Cardiac muscle cell (in vitro differentiated cells and primary cell): ENCODE data around the gene FITM1. TPM values are rescaled to one million over a fixed set of nuclear protein-coding genes. Genes with fewer than 3 reads are reported as not detected.

ENCODE experiments used
- DNase-seq, 2 donors: peaks; one replicate each; pipeline versions ENCODE4 v3.0.0 to v3.0.0-alpha.2; 2010 to 2017; ENCODE audit warnings: low read depth in 1 of 2, low spot score in 1 of 2
- H3K27ac ChIP-seq: fragments of 200-600 bp; sonication (generic); 2 replicates; pipeline ENCODE4 v1.5.1; 2016
- H3K27me3 ChIP-seq: fragments of 200-600 bp; sonication (generic); 2 replicates; pipeline ENCODE4 v1.6.0; 2016; ENCODE audit warnings: control low read depth
- H3K36me3 ChIP-seq: fragments of 200-600 bp; sonication (generic); 2 replicates; pipeline ENCODE4 v1.5.1; 2016; ENCODE audit warnings: control low read depth
- H3K4me1 ChIP-seq: fragments of 200-600 bp; sonication (generic); 2 replicates; pipeline ENCODE4 v1.8.1; 2017; ENCODE audit warnings: low read depth, mild to moderate bottlenecking, mixed run types
- H3K4me3 ChIP-seq: fragments of 200-600 bp; sonication (generic); 2 replicates; pipeline ENCODE4 v1.5.1; 2016; ENCODE audit warnings: mild to moderate bottlenecking
- H3K9me3 ChIP-seq: fragments of 200-600 bp; sonication (generic); 2 replicates; pipeline ENCODE4 v1.5.1; 2017; ENCODE audit warnings: low read depth, mild to moderate bottlenecking, control low read depth
- polyA plus RNA-seq: library from polyadenylated mRNA; unstranded; fragments of >200 nt; fragmentation: Nextera tagmentation; extraction: Ambion mirVana; gene quantifications from 2 replicates; pipeline ENCODE4 v1.2.1, GENCODE V29; 2016
- total RNA-seq: library from RNA; depleted of rRNA; stranded (reverse); fragments of >200 nt; gene quantifications from 2 replicates; pipeline ENCODE4 v1.2.3, GENCODE V29; 2016
- TF ChIP-seq, protein P1 (sequence below): IDR thresholded peaks from 2 replicates; pipeline ENCODE4 v1.5.1; 2012; ENCODE audit warnings: low read depth, mild to moderate bottlenecking, low read length

Gene FITM1
- total and polyA plus RNA-seq, 2 experiments from 2014 or later: 124 to 209 TPM

DNA sequence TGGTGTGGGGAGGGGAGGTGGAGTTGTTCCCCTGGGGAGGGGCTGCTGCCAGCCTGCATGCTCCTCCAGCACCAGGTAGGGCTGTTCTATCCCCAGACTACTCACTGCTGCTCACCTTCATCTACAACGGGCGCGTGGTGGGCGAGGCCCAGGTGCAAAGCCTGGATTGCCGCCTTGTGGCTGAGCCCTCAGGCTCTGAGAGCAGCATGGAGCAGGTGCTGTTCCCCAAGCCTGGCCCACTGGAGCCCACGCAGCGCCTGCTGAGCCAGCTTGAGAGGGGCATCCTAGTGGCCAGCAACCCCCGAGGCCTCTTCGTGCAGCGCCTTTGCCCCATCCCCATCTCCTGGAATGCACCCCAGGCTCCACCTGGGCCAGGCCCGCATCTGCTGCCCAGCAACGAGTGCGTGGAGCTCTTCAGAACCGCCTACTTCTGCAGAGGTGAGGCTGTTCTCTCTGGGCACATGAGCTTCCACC lies 34.1 kb downstream of the FITM1 start:
- Histone ChIP-seq H3K4me3 (no peak overlapping the region), H3K9me3 (no peaks in the 10 kb centered on the region), H3K27ac (no peak overlapping the region), H3K27me3 (no peaks in the 10 kb centered on the region), H3K4me1 (peaks cover 11% of the 10 kb centered on the region), H3K36me3 (peaks cover 8% of the 10 kb centered on the region)
- no peak for DNase-seq
- TF ChIP-seq, protein P1, sequence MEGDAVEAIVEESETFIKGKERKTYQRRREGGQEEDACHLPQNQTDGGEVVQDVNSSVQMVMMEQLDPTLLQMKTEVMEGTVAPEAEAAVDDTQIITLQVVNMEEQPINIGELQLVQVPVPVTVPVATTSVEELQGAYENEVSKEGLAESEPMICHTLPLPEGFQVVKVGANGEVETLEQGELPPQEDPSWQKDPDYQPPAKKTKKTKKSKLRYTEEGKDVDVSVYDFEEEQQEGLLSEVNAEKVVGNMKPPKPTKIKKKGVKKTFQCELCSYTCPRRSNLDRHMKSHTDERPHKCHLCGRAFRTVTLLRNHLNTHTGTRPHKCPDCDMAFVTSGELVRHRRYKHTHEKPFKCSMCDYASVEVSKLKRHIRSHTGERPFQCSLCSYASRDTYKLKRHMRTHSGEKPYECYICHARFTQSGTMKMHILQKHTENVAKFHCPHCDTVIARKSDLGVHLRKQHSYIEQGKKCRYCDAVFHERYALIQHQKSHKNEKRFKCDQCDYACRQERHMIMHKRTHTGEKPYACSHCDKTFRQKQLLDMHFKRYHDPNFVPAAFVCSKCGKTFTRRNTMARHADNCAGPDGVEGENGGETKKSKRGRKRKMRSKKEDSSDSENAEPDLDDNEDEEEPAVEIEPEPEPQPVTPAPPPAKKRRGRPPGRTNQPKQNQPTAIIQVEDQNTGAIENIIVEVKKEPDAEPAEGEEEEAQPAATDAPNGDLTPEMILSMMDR: no peak

DNA sequence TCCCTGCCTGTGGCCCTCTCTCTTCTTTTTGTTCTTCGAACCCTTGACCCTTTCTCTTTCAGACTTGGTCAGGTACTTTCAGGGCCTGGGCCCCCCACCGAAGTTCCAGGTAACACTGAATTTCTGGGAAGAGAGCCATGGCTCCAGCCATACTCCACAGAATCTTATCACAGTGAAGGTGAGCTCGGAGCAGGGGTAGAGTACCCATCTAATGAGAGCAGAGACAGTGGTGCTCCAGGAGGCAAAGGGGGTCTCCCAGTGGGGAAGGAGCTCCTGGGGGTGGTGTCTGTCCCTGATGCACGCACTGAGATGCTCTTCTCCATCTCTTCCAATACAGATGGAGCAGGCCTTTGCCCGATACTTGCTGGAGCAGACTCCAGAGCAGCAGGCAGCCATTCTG lies 35.3 kb downstream of the FITM1 start:
- Histone ChIP-seq H3K27ac (no peak overlapping the region), H3K36me3 (peaks cover 4% of the 10 kb centered on the region), H3K27me3 (no peaks in the 10 kb centered on the region), H3K9me3 (no peaks in the 10 kb centered on the region), H3K4me3 (no peak overlapping the region), H3K4me1 (peaks cover 6% of the 10 kb centered on the region)
- no peak for DNase-seq
- TF ChIP-seq, protein P1: no peak

DNA sequence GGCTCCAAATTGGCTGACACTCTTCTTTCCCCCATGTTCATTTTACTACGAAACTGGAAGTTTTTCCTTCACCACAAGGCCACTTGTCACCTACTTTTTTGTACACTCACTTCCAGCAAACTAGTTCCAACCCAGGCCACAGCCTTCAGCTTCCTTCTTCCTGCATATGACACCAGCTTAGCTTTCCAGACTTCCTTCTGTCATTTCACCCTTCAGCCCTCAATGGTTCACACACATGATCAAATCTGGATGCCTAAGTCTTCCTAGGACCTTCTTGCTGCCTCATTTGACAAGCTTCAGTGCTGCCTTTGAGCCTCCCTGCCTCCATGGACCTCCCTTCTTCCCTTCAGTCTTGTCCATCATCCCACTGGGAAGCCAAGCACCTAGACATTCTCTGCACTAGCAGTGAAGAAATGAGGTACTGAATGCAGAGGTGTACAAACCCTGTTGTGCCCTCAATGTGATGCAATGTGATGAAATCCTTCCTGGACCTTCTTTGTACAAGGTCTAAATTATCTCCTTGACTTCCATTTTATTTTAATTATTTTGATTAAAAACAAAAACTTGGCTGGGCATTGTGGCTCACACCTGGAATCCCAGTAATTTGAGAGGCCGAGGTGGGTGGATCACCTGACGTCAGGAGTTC lies 37.1 kb downstream of the FITM1 start:
- TF ChIP-seq, protein P1: no peak
- no peak overlapping the region for H3K4me3 ChIP-seq
- DNase-seq: no peak
- no peaks in the 10 kb centered on the region for H3K4me1 ChIP-seq
- H3K36me3 ChIP-seq: peaks cover 4% of the 10 kb centered on the region
- H3K27ac ChIP-seq: no peak overlapping the region
- H3K9me3 ChIP-seq: no peaks in the 10 kb centered on the region
- no peaks in the 10 kb centered on the region for H3K27me3 ChIP-seq

DNA sequence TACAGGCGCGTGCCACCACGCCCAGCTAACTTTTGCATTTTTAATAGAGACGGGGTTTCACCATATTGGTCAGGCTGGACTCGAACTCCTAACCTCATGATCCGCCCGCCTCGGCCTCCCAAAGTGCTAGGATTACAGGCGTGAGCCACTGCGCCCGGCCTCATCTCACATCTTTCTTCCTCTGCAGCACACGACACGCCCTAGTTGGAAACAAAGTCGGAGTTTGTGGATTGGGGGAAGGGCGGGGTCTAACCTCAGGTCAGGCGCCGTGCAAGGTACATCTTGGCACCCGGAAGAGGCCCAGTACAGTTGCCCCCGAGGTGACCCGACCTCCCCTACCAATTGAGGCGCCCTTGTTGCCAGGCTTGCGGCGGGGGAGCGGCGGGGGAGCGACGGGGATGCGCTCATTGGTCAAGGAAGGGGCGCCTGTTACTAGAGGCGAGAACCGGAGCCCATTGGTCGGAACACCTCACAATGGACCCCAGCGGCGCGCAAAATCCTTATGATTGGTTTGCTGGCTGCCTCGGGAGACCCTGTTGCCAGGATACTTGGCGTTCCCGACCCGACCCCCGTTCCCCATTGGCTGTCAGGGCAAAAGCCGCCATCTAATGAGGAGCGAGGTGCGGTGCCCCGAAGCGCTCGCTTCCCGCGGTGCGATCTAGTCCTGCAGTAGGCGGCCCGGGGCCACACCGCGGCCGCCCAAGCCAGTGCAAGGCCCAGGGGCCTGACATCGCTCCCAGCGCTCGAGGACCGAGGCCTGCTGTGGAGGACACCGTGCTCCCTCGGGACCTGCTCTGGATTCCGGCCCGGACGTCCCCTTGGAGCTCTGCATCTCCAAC lies 41.2 kb downstream of the FITM1 start, which contains the start of gene REC8:
REC8 (plus strand) TSS at position 659 of the 839 bp plus-strand sequence. CDS start 473 bp downstream, outside the sequence.
- TF ChIP-seq, protein P1: no peak
- Histone ChIP-seq H3K36me3 (no peaks in the 10 kb centered on the region), H3K4me3 (peak within 1 kb of the TSS; percentile 21), H3K27ac (no peak within 1 kb of the TSS), H3K27me3 (no peaks in the 10 kb centered on the region), H3K4me1 (no peaks in the 10 kb centered on the region), H3K9me3 (no peaks in the 10 kb centered on the region)
- DNase-seq: peak; percentile 91 to 98

DNA sequence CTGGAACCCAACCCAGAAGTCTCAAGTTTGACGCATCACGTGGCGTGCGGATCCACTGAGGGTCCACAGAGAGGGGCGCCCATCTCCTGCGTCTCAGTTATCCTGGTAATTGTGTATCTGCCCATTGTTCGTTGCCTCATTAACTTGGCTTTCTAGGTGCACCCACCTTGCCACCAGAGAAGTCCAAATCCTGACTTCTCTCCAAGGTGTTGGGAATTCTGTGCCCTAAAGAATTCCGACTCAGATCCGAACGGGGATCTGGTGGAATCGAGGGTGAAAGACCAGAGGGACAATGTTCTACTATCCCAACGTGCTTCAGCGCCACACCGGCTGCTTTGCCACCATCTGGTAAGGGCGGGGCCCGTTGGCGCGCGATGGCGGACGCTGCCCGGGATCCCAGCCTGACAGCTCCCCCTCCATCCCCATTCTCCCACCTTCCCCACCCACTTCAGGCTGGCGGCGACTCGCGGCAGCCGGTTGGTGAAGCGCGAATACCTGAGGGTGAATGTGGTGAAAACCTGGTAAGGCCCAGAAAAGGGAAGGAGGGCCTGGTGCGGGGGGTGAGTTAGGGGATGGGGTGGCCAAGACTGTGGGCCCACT lies 41.9 kb downstream of the FITM1 start:
- no peaks in the 10 kb centered on the region for H3K9me3 ChIP-seq
- no peak overlapping the region for H3K27ac ChIP-seq
- peak overlapping the region; percentile 21 for H3K4me3 ChIP-seq
- no peaks in the 10 kb centered on the region for H3K36me3 ChIP-seq
- H3K4me1 ChIP-seq: no peaks in the 10 kb centered on the region
- TF ChIP-seq, protein P1: no peak
- no peaks in the 10 kb centered on the region for H3K27me3 ChIP-seq
- DNase-seq: no peak
